Activated CD4-positive, alpha-beta memory T cell treated with anti-CD3 and anti-CD28 coated beads, Interleukin-2, amount 10 ng/mL, durations not matched to agents 7 days and 5 days (primary cell): ENCODE measurements around the gene TAGLN2. TPM values are rescaled to one million over a fixed set of nuclear protein-coding genes. Genes with fewer than 3 reads are reported as not detected.

Source experiments
- CTCF ChIA-PET: fragments of 350-600 bp; sonication (Branson Sonifier 250); formaldehyde crosslinking; loops from one replicate; lab custom pipeline; 2021; ENCODE audit warnings: antibody characterized with exemption, inconsistent platforms; lab: Charles Lee
- POLR2A ChIA-PET: fragments of 350-600 bp; sonication (Branson Sonifier 250); formaldehyde crosslinking; loops from one replicate; lab custom pipeline; 2021; ENCODE audit warnings: antibody characterized with exemption; lab: Charles Lee
- DNase-seq: peaks from one replicate; pipeline ENCODE4 v3.0.0-alpha.2; 2020
- H3K27ac Mint-ChIP-seq: one replicate; pipeline ENCODE4 v1.8.0; 2021; ENCODE audit warnings: mild to moderate bottlenecking, mixed read lengths
- H3K27me3 Mint-ChIP-seq: one replicate; pipeline ENCODE4 v1.8.0; 2021; ENCODE audit warnings: mixed read lengths
- H3K36me3 Mint-ChIP-seq: one replicate; pipeline ENCODE4 v1.8.0; 2021; ENCODE audit warnings: low read depth, mixed read lengths
- H3K4me1 Mint-ChIP-seq: one replicate; pipeline ENCODE4 v1.8.0; 2021; ENCODE audit warnings: mixed read lengths
- H3K4me3 Mint-ChIP-seq: one replicate; pipeline ENCODE4 v1.8.0; 2021; ENCODE audit warnings: mild to moderate bottlenecking, mixed read lengths
- H3K9me3 Mint-ChIP-seq: one replicate; pipeline ENCODE4 v1.8.0; 2021; ENCODE audit warnings: mixed read lengths
- total RNA-seq, 2 experiments: library from RNA; stranded (reverse); gene quantifications; one replicate each; pipeline ENCODE4 v1.2.3, GENCODE V29; 2021

The TAGLN2 gene
- total RNA-seq, 2 experiments from 2014 or later, result 548 to 554 TPM

DNA sequence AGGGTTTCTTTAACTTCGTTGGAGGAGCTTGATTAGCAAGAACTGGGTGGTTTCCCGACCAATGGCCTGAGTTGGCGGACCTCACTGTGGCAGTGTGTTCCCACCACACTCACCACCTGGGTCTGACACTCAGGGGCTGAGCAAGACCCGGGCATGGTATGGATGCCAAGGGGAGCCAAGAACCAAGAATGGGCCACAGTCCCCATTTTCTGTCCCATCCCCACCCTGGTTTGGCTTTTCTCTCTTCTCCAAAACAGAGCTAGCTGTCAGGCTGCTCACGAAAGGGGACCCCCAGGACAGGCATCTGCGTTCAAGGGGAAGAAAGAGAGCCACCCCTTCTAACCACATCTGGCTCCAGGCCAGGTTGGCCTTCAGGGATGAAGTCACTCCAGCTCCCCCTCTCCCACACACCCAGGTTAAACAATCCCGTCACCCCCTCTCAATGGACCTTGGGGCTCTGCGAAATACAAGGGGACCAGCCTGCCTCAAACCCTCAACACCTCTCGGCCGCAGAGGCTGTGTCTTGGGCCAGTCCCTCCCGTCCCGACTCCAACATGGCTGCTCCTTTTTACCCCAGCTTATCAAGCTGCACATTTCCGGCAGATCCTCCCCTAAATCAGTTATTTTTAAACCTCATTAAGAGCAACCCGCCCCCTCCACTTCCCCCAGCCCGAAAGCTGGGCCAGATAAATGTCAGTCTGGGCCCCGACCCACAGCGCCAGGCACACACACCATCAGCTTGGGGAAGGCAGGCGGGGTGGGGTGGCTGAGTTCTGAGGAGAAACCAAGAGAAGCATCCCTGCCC, 3.4 kb downstream of the TAGLN2 start:
- peak overlapping the region; percentile 98 for H3K27ac Mint-ChIP-seq
- H3K4me1 Mint-ChIP-seq, result peaks cover 64% of the 10 kb centered on the region
- H3K9me3 Mint-ChIP-seq, result no peaks in the 10 kb centered on the region
- peak; percentile 36 for DNase-seq
- peaks cover 68% of the 10 kb centered on the region for H3K36me3 Mint-ChIP-seq
- CTCF ChIA-PET, result interaction anchor here (0.6 to 6.7 kb wide), 9 partner anchors 15 to 754 kb away, joined by 3 to 52 read pairs (median 4); partner anchors contain the start of gene DUSP23
- POLR2A ChIA-PET, result interaction anchor here (0.9 to 6.2 kb wide), 8 partner anchors 15 to 909 kb away, joined by 3 to 64 read pairs (median 7); partner anchors contain the start of gene SLAMF8
- peak overlapping the region; percentile 100 for H3K4me3 Mint-ChIP-seq
- no peaks in the 10 kb centered on the region for H3K27me3 Mint-ChIP-seq

DNA sequence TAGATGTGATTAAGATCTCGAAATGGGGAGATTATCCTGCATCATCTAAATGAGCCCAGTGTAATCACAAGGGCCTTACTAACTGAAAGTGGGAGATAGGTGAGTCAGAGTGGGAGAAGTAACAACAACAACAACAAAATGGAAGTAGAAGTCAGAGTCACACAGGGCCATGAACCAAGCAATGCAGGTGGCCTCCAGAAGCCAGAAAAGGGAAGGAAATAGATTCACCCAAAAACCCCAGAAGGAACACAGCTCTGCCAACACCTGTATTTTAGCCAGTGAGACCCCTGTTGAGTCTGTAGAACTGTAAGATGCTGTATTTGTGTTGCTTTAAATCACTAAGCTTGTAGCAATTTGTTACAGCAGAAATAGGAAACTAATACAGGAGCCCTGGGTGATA, 4.1 kb downstream of the TAGLN2 start:
- H3K9me3 Mint-ChIP-seq, result no peaks in the 10 kb centered on the region
- ChIA-PET CTCF (interaction anchor here (0.6 to 6.7 kb wide), 6 partner anchors 16 to 341 kb away, joined by 3 to 52 read pairs (median 7); partner anchors contain the start of gene DUSP23), POLR2A (interaction anchor here (1.1 to 6.2 kb wide), 2 partner anchors 18 to 30 kb away, joined by 3 to 64 read pairs; no protein-coding TSS in a partner anchor)
- no peaks in the 10 kb centered on the region for H3K27me3 Mint-ChIP-seq
- peak overlapping the region; percentile 100 for H3K4me3 Mint-ChIP-seq
- H3K27ac Mint-ChIP-seq, result peak overlapping the region; percentile 98
- H3K36me3 Mint-ChIP-seq, result peaks cover 73% of the 10 kb centered on the region
- DNase-seq, result no peak
- peaks cover 68% of the 10 kb centered on the region for H3K4me1 Mint-ChIP-seq

DNA sequence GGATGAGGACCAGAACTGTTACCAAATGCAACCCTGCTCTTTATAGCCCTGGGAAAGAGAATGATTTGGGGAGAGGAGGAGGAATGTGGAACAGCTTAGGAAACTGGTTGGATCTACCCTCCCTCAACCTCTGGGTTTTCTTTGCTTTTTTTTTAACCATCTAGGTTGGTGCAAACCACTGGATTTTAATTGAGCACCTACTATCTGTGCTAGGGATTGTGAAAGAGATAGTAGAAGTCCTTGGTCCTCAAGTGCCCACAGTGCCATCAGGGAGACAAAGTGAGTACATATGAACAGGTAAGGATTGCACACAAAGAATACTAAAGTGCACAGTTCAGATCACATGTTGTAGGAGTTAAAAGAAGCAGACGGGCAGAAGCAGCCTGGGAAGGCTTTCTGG, 4.7 kb downstream of the TAGLN2 start:
- DNase-seq, result no peak
- ChIA-PET POLR2A (interaction anchor here (6.2 kb wide), 1 partner anchor 29 kb away, joined by 64 read pairs; no protein-coding TSS in a partner anchor), CTCF (interaction anchor here (1.0 kb wide), 1 partner anchor 140 kb away, joined by 3 read pairs; the partner anchor contains the start of gene DUSP23)
- Mint-ChIP-seq H3K4me1 (peaks cover 62% of the 10 kb centered on the region), H3K27ac (peak overlapping the region; percentile 98), H3K27me3 (no peaks in the 10 kb centered on the region), H3K9me3 (no peaks in the 10 kb centered on the region), H3K4me3 (no peak overlapping the region), H3K36me3 (peaks cover 79% of the 10 kb centered on the region)

DNA sequence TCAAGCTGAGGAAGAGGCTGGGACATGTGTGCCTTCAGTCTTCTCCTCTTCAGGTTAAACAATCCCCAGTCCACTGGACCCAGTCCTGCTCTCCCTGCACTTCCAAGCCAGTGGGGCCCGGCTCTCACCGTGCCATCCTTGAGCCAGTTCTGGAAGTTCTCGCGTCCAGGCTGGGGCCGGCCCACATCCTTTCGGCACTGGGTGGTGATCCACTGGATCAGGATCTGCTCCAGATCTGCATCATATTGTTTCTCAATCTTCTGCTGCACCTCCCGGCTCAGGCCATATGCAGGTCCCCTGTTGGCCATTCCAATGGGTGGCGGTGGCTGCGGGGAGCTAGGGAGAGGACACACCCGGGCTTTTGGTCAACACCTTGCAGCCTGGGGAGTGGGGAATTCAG, 5.1 kb downstream of the TAGLN2 start:
- Mint-ChIP-seq H3K36me3 (peaks cover 80% of the 10 kb centered on the region), H3K27ac (peak overlapping the region; percentile 13), H3K4me1 (peaks cover 59% of the 10 kb centered on the region), H3K27me3 (no peaks in the 10 kb centered on the region), H3K9me3 (no peaks in the 10 kb centered on the region), H3K4me3 (no peak overlapping the region)
- DNase-seq, result no peak
- CTCF ChIA-PET, result no interaction called here
- POLR2A ChIA-PET, result interaction anchor here (6.2 kb wide), 1 partner anchor 29 kb away, joined by 64 read pairs; no protein-coding TSS in a partner anchor

DNA sequence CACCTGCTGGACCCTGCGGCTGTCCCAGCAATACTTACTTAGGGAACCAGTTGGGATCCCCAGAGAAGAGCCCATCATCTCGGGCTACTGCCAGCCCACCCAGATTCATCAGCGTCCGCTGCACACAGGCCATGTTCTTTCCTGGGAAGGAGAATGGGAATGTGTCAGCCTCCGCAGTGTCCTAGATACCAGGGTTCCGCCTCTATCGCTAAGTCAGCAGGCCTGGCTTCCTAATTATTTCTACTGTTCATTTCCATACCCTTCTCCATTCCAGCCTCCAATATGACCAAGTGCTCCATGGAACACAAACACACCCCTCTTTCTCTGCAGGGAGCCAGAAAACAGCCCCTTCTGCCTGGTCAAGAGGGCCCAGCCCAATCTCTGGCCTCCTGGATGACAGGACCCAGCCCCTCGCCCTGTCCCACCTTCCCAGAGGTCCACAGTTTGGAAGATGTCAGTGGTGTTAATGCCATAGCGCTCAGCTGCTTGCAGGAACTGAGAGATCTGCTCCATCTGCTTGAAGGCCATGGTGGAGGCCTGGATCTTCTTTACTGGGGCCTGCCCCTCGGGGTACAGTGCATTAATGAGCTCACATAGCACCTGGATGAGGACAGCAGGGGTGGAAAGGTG, 6.0 kb downstream of the TAGLN2 start:
- peaks cover 85% of the 10 kb centered on the region for H3K36me3 Mint-ChIP-seq

DNA sequence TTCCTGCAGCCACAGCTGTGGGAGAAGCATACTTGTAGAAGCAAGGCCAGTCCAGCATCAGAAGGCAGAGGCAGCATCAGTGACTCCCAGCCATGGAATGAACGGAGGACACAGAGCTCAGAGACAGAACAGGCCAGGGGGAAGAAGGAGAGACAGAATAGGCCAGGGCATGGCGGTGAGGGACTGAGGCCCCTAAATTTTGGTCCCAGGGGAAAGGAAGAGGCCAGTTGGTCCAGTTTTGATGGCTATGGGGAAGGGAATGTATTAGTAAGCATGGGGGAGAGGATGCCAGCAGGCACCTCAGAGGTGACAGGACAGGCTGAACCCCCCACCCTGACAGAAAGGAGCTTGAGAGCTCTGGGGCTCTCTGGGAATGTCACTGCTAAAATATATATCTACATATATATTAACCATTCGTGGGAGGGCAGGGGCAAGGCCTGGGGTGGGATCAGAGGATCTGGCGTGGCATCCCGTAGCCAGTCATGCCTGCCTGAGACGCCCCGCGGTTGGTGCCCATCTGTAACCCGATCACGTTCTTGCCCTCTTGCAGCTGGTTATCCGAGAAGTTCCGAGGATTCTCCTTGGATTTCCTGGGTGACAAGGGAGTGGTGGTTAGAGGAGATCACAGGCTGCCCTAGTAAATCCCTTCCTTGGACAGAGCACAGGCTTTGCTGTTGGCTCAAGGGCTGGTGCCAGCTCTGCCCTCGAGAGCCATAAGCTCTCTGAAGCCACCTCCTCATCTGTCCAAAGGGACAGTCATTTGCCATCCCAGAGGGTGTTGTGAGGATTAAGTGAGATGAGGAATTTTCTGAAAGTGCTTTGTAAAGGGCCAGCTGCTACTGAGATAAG, 6.7 kb downstream of the TAGLN2 start:
- Mint-ChIP-seq H3K27me3 (no peaks in the 10 kb centered on the region), H3K9me3 (no peaks in the 10 kb centered on the region), H3K27ac (peak overlapping the region; percentile 33), H3K36me3 (peaks cover 81% of the 10 kb centered on the region), H3K4me1 (peaks cover 71% of the 10 kb centered on the region), H3K4me3 (no peak overlapping the region)
- POLR2A ChIA-PET, result no interaction called here
- CTCF ChIA-PET, result no interaction called here
- DNase-seq, result no peak

More for the DNA sequence above, 6.0 kb downstream of the TAGLN2 start:
- no peaks in the 10 kb centered on the region for H3K9me3 Mint-ChIP-seq
- ChIA-PET CTCF (no interaction called here), POLR2A (no interaction called here)
- no peak overlapping the region for H3K4me3 Mint-ChIP-seq
- DNase-seq, result no peak
- H3K4me1 Mint-ChIP-seq, result peaks cover 63% of the 10 kb centered on the region
- H3K27me3 Mint-ChIP-seq, result no peaks in the 10 kb centered on the region
- H3K27ac Mint-ChIP-seq, result no peak overlapping the region

DNA sequence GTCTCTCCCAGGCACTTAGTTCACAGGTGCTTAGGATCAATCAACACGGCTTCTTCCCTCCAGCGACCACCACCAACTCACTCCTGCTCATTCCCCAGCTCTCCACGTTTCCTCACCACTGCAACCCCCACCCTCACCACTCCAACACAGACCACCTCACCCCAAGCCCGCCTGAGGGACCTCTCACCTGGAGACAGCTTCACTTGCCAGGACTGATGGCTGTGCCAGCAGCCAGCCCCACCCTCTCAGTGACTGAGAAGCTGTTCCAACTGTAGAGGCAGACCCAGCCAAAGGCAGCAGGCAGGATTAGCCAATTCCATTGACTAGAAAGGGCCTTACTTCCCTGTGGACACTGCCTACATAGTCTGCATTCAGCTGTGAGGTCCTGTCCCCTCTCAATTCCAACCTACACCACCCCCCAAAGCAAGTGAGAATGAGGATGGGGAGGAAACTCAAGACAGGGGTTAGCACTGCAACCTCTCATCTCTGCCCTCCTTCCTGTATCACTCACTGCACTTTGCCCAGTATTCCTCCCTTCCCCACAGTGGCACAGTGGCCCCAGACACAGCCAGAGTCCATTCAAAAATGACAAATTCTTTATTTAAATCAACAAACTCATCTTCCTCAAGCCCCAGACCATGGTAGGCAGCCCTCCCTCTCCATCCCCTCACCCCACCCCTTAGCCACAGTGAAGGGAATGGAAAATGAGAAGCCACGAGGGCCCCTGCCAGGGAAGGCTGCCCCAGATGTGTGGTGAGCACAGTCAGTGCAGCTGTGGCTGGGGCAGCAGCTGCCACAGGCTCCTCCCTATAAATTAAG, 7.6 kb downstream of the TAGLN2 start:
- DNase-seq, result no peak
- H3K27ac Mint-ChIP-seq, result peak overlapping the region; percentile 67
- H3K27me3 Mint-ChIP-seq, result no peaks in the 10 kb centered on the region
- peaks cover 78% of the 10 kb centered on the region for H3K4me1 Mint-ChIP-seq
- no peak overlapping the region for H3K4me3 Mint-ChIP-seq
- CTCF ChIA-PET, result no interaction called here
- peaks cover 74% of the 10 kb centered on the region for H3K36me3 Mint-ChIP-seq
- POLR2A ChIA-PET, result interaction anchor here (2.7 kb wide), 1 partner anchor 7 kb away, joined by 26 read pairs; the partner anchor contains the start of gene TAGLN2
- no peaks in the 10 kb centered on the region for H3K9me3 Mint-ChIP-seq

DNA sequence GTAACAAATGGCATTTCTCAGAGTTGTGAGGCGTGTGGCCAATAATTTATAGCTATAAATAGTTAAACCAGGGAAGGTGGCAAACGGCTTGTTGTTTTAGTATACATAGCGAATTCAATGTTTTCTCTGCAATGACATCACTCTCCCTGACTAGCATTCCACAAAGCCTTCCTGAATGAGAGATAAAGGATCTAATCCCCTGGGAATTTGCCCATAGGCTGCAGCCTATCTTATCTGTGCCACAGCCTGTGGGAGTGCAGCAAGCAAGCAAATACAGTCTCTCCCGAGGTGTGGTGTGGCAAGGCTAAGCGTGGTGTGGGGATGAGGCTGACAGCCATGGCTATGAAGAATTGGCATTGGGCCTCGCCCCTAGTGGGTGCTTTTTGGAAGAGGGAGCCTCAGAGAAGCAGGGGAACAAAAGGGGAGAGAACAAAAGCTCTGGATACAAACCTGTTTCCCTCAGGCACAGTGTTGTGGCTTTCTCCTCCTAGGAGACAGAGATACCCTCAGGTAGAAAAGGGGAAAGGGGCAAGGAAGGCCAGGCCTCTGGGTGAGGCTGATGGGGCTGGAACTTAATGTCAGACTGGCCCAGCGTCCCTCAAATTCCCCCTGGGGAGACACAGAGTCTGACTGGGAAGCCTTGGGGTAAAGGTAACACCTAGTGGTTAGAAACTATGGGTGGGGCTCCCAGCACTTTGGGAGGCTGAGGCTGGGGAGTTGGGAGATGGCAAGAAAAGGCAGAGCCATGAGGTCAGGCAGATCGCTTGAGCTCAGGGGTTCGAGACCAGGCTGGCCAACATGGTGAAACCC, 8.9 kb downstream of the TAGLN2 start:
- H3K36me3 Mint-ChIP-seq, result peaks cover 70% of the 10 kb centered on the region
- H3K27me3 Mint-ChIP-seq, result no peaks in the 10 kb centered on the region
- H3K9me3 Mint-ChIP-seq, result no peaks in the 10 kb centered on the region
- H3K4me3 Mint-ChIP-seq, result no peak overlapping the region
- ChIA-PET POLR2A (interaction anchor here (1.8 to 2.7 kb wide), 2 partner anchors 9 to 16 kb away, joined by 4 to 26 read pairs; partner anchors contain the start of gene TAGLN2), CTCF (interaction anchor here (1.4 kb wide), 1 partner anchor 9 kb away, joined by 4 read pairs; the partner anchor contains the start of gene TAGLN2)
- peaks cover 80% of the 10 kb centered on the region for H3K4me1 Mint-ChIP-seq
- no peak overlapping the region for H3K27ac Mint-ChIP-seq
- no peak for DNase-seq

DNA sequence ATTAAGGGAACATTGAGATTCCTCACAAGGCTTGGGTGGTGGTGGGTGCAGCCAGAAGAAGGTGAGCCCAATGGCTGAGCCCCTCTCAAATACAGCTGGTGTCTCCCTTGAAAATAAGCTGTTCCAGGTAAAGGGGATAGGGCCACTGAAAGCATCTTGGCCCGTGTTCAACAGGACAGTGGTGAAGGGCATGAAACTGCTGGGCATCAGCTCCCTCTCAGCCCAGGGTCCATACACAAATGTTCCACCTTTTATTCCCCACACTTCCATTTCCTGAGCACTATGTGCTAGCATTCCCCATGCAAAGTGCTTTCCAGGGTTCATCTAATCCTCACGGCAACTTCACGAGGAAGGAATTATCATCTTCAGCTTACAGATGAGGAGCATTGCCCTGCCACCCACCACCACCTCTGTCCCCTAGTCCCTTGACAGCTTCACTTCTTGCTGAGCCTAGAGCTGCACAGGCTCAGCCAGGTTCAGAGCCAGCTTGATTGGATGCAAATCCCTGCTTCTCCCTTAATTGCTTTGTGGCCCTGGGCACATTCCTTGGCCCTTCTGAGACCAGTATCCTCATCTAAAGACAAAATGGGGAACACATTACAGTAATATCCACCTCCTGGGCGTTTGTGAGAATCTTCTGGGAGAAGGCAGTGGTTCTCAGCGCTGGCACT, 9.6 kb downstream of the TAGLN2 start:
- POLR2A ChIA-PET, result interaction anchor here (1.3 to 2.7 kb wide), 3 partner anchors 9 to 15 kb away, joined by 3 to 26 read pairs (median 4); partner anchors contain the start of gene TAGLN2
- peaks cover 62% of the 10 kb centered on the region for H3K36me3 Mint-ChIP-seq
- CTCF ChIA-PET, result interaction anchor here (1.4 kb wide), 1 partner anchor 9 kb away, joined by 4 read pairs; the partner anchor contains the start of gene TAGLN2

DNA sequence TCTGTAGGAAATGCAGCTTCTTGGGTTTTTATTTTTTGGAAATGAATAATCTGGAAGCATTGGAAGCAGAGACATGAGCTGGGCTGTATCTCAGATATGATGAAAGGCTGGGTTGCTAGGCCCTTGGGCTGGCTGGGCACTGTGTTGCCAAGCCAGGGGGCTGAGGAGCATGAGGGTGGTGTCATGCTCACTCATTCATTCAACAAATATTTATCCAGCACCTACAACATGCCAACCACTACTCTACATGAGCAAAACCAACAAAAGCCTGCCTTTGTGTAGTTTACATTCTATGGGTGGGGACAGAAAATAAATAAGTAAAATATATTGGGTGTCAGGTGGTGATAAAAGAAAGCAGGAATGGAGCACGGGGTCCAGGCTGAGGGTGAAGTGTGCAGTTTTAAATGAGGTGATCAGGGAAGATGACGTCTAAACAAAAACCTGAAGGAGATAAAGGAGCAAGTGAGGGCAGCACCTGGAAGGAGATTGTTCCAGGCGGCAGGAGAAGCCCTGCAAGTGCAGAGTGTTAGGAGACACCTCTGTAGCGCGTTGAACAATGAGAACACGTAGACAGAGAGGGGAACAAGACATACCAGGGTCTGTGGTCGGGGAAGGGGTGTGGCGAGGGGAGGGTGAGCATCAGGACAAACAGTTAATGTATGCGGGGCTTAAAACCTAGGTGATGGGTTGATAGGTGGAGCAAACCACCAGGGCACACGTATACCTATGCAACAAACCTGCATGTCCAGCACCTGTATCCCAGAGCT, 10.9 kb downstream of the TAGLN2 start:
- H3K36me3 Mint-ChIP-seq, result peaks cover 50% of the 10 kb centered on the region
- no peak overlapping the region for H3K27ac Mint-ChIP-seq
- peaks cover 80% of the 10 kb centered on the region for H3K4me1 Mint-ChIP-seq
- ChIA-PET CTCF (no interaction called here), POLR2A (interaction anchor here (1.3 to 2.7 kb wide), 3 partner anchors 11 to 21 kb away, joined by 3 to 26 read pairs (median 3); partner anchors contain the start of gene TAGLN2)
- H3K27me3 Mint-ChIP-seq, result no peaks in the 10 kb centered on the region
- DNase-seq, result no peak
- H3K4me3 Mint-ChIP-seq, result no peak overlapping the region
- H3K9me3 Mint-ChIP-seq, result no peaks in the 10 kb centered on the region

More for the DNA sequence above, 9.6 kb downstream of the TAGLN2 start:
- Mint-ChIP-seq H3K9me3 (no peaks in the 10 kb centered on the region), H3K27ac (peak overlapping the region; percentile 36), H3K27me3 (no peaks in the 10 kb centered on the region), H3K4me1 (peaks cover 80% of the 10 kb centered on the region), H3K4me3 (no peak overlapping the region)
- DNase-seq, result no peak
